Endothelial cell of umbilical vein (primary cell): ENCODE results near the gene ACAP1. TPM values are rescaled to one million over a fixed set of nuclear protein-coding genes. Genes with fewer than 3 reads are reported as not detected.

ENCODE experiments used
- BruUV-seq: library from RNA; stranded (reverse); fragments of 400-500 nt; replicated peaks from 2 replicates; lab custom pipeline; 2021; lab: Mats Ljungman, UMichigan
- CTCF ChIA-PET: fragments of 300-600, 350-600 bp; sonication (Branson Sonifier 250); formaldehyde crosslinking; loops from one replicate; lab custom pipeline; 2021; ENCODE audit warnings: antibody characterized with exemption, inconsistent platforms; lab: Charles Lee
- POLR2A ChIA-PET: fragments of 300-600, 350-600 bp; sonication (Branson Sonifier 250); formaldehyde crosslinking; loops from one replicate; lab custom pipeline; 2021; ENCODE audit warnings: antibody characterized with exemption, inconsistent platforms; lab: Charles Lee
- DNase-seq: peaks from one replicate; pipeline ENCODE4 v3.0.0-alpha.2; 2011; ENCODE audit warnings: low read depth, low spot score
- FAIRE-seq: peaks from 2 replicates; lab custom pipeline; 2011; peaks lifted over from hg19 to GRCh38; lab: Jason Lieb, UNC
- H2AFZ ChIP-seq: 2 replicates; pipeline ENCODE4 v1.6.0; 2012; ENCODE audit warnings: low read depth, low read length, control low read depth, inconsistent platforms
- H3K27ac ChIP-seq: 2 replicates; pipeline ENCODE4 v1.5.1; 2011; ENCODE audit warnings: low read depth, mild to moderate bottlenecking, control low read depth, low read length, moderate library complexity; ENCODE audit not compliant: insufficient read depth
- H3K27me3 ChIP-seq, 2 experiments: 2 replicates each; pipeline versions ENCODE4 v1.6.0 to v1.6.1; 2011; ENCODE audit warnings: low read length in 2 of 2, mixed read lengths in 1 of 2; ENCODE audit not compliant: control insufficient read depth in 2 of 2, insufficient read depth in 2 of 2
- H3K36me3 ChIP-seq, 2 experiments: 2 replicates in 1 of 2; 3 replicates in 1 of 2; pipeline ENCODE4 v1.5.1; 2011; ENCODE audit warnings: low read length in 2 of 2, mild to moderate bottlenecking in 1 of 2, moderate library complexity in 1 of 2; ENCODE audit not compliant: control insufficient read depth in 2 of 2, insufficient read depth in 2 of 2; ENCODE audit errors: extremely low read depth in 1 of 2
- H3K4me1 ChIP-seq: 3 replicates; pipeline ENCODE4 v1.5.1; 2011; ENCODE audit warnings: mild to moderate bottlenecking, low read length; ENCODE audit not compliant: control insufficient read depth, insufficient read depth; ENCODE audit errors: extremely low read depth
- H3K4me2 ChIP-seq: 2 replicates; pipeline ENCODE4 v1.6.1; 2011; ENCODE audit warnings: low read length, control low read depth, mixed read lengths; ENCODE audit not compliant: insufficient read depth
- H3K4me3 ChIP-seq, 3 experiments: fragments of 200-600 bp in 1 of 3; sonication (generic), shearing (Covaris generic) in 1 of 3; replicated peaks in 1 of 3; 2 replicates each; pipeline ENCODE4 v1.5.1; 2011 to 2016; ENCODE audit warnings: control low read depth in 3 of 3, low read length in 3 of 3, mild to moderate bottlenecking in 2 of 3, inconsistent platforms in 1 of 3, low read depth in 1 of 3, moderate library complexity in 1 of 3; ENCODE audit not compliant: insufficient read depth in 1 of 3
- H3K79me2 ChIP-seq: 2 replicates; pipeline ENCODE4 v1.6.0; 2012; ENCODE audit warnings: low read length, inconsistent platforms; ENCODE audit not compliant: control insufficient read depth, insufficient read depth
- H3K9ac ChIP-seq: replicated peaks from 2 replicates; pipeline ENCODE3; 2011; ENCODE audit warnings: low read length, control low read depth; ENCODE audit not compliant: insufficient read depth; ENCODE audit errors: extremely low read depth
- H3K9me1 ChIP-seq: replicated peaks from 3 replicates; pipeline ENCODE4 v1.6.0; 2011; ENCODE audit warnings: mild to moderate bottlenecking, low read length; ENCODE audit not compliant: control insufficient read depth, insufficient read depth; ENCODE audit errors: extremely low read depth
- H3K9me3 ChIP-seq: replicated peaks from 2 replicates; pipeline ENCODE4 v1.5.1; 2012; ENCODE audit warnings: low read length, inconsistent platforms; ENCODE audit not compliant: control insufficient read depth, insufficient read depth
- H4K20me1 ChIP-seq: replicated peaks from 2 replicates; pipeline ENCODE3; 2011; ENCODE audit warnings: mild to moderate bottlenecking, low read length; ENCODE audit not compliant: control insufficient read depth, insufficient read depth; ENCODE audit errors: extremely low read depth
- CTCF ChIP-seq, 2 donors: IDR thresholded peaks; 1 replicate in 1 of 2; 2 replicates in 1 of 2; pipeline ENCODE4 v1.5.1; 2011; ENCODE audit warnings: low read length in 2 of 2, mild to moderate bottlenecking in 2 of 2, moderate library complexity in 2 of 2, control low read depth in 1 of 2, inconsistent platforms in 1 of 2, low read depth in 1 of 2; ENCODE audit not compliant: insufficient read depth in 1 of 2; ENCODE audit errors: extremely low read depth in 1 of 2
- EZH2 ChIP-seq: IDR thresholded peaks from 2 replicates; pipeline ENCODE4 v1.6.1; 2012; ENCODE audit warnings: borderline replicate concordance, low read depth, mild to moderate bottlenecking, moderate library complexity, low read length, inconsistent platforms; ENCODE audit not compliant: severe bottlenecking
- FOS ChIP-seq: IDR thresholded peaks from 2 replicates; pipeline ENCODE4 v1.6.1; 2011; ENCODE audit warnings: mild to moderate bottlenecking, low read length, moderate library complexity, borderline replicate concordance; ENCODE audit not compliant: insufficient read depth
- GATA2 ChIP-seq: IDR thresholded peaks from 2 replicates; pipeline ENCODE4 v1.7.0; 2011; ENCODE audit warnings: low read depth, mild to moderate bottlenecking, moderate library complexity, mixed read lengths, low read length; ENCODE audit not compliant: insufficient read length, insufficient read depth
- MYC ChIP-seq: IDR thresholded peaks from one replicate; pipeline ENCODE4 v1.6.1; 2011; ENCODE audit warnings: mild to moderate bottlenecking, low read depth, low read length
- POLR2A ChIP-seq: IDR thresholded peaks from 2 replicates; pipeline ENCODE4 v1.6.1; 2012; ENCODE audit warnings: low read depth, mild to moderate bottlenecking, control low read depth, low read length
- POLR2AphosphoS5 ChIP-seq: IDR thresholded peaks from 2 replicates; pipeline ENCODE4 v1.6.1; 2012; ENCODE audit warnings: low read depth, mild to moderate bottlenecking, control low read depth, low read length, moderate library complexity; ENCODE audit not compliant: insufficient read depth
- dilution Hi-C: fragments of 300-500 bp; cut with MboI; formaldehyde crosslinking; loops from one replicate; pipeline ENCODE4 v1.15.0; 2019; ENCODE audit warnings: low sequenced_read_pairs; ENCODE audit not compliant: extremely low pct_ligation_motif_present
- intact Hi-C: fragments of 100-400 bp; cut with micrococcal nuclease; formaldehyde crosslinking; loops from one replicate; pipeline ENCODE4 v1.10.0; 2022
- polyA plus RNA-seq, 4 experiments: library from polyadenylated mRNA; depleted of rRNA in 3 of 4; stranded (reverse) in 3 of 4; unstranded in 1 of 4; fragments of >200 nt; gene quantifications; 2 replicates each; pipeline versions ENCODE4 v1.2.1 to v1.2.3, GENCODE V29; 2011 to 2012; ENCODE audit warnings: missing spikeins in 1 of 4
- total RNA-seq: library from RNA; stranded (reverse); gene quantifications from 2 replicates; pipeline ENCODE4 v1.2.3, GENCODE V29; 2021

ACAP1 gene
- total and polyA plus RNA-seq, 2 donors (not counting 3 experiments of a cell fraction or from before 2014, with no cell fraction given): 0.46 TPM; not detected in 1

GRCh38 chr17:7311110-7311705 lies 25.1 kb upstream of the ACAP1 start:
- Histone ChIP-seq H3K27me3 (no peaks in the 10 kb centered on the region), H3K4me2 (no peak overlapping the region), H2AFZ (no peak overlapping the region), H3K79me2 (peaks cover 49% of the 10 kb centered on the region), H3K27ac (no peak overlapping the region), H3K9me3 (no peaks in the 10 kb centered on the region), H3K36me3 (peaks cover 31 to 38% of the 10 kb centered on the region in 2 experiments), H3K4me1 (peaks cover 32% of the 10 kb centered on the region), H3K9ac (no peak overlapping the region), H3K9me1 (no peaks in the 10 kb centered on the region), H4K20me1 (peaks cover 4% of the 10 kb centered on the region), H3K4me3 (no peak overlapping the region)
- no peak for FAIRE-seq
- BruUV-seq: no TSS peak
- TF ChIP-seq MYC (no peak), GATA2 (no peak), CTCF (IDR thresholded peaks at IDR 0.05; ENCODE audit: extremely low read depth in 1 of 2, insufficient read depth in 1 of 2, low read depth in 1 of 2, low read length in 2 of 2) (no peak), EZH2 (no peak), POLR2AphosphoS5 (peak; percentile 10), POLR2A (no peak), FOS (no peak)
- CTCF ChIA-PET: no interaction called here
- POLR2A ChIA-PET: no interaction called here
- intact Hi-C loops: no loop called here
- DNase-seq: no peak
- dilution Hi-C loops: no loop called here
